ENCODE data around the gene MYMX. TPM values are rescaled to one million over a fixed set of nuclear protein-coding genes. Genes with fewer than 3 reads are reported as not detected.

MYMX gene
- total RNA-seq, 1 donor from 2014 or later: not detected

- Histone ChIP-seq H3K36me3 (ENCODE audit: control insufficient read depth, insufficient read depth, low read length) (no peaks in the 10 kb centered on the region), H3K4me3 (ENCODE audit: low read depth, low read length) (no peak overlapping the region), H3K27me3 (ENCODE audit: control insufficient read depth, insufficient read depth, low read length) (peaks cover 37% of the 10 kb centered on the region)
- TF ChIP-seq CTCF (IDR thresholded peaks at IDR 0.05; ENCODE audit: insufficient read depth, low read length, poor library complexity, severe bottlenecking): no peak
- DNase-seq (ENCODE audit: low read depth): no peak
Observed at GRCh38 chr6:44267252-44267651, 50.5 kb downstream of the MYMX start.

Other genes starting within 250 kb of the MYMX start
- gene MRPL14, start 89.5 kb upstream of the MYMX start, total RNA-seq: 85.9 and 98.5 TPM in 2 replicates
- gene TMEM63B, start 89.4 kb upstream of the MYMX start, total RNA-seq: 59.3 and 61.8 TPM in 2 replicates
- not detected in 2 replicates for gene CAPN11, start 58.1 kb upstream of the MYMX start, total RNA-seq
- gene SLC29A1, start 6.7 kb downstream of the MYMX start, total RNA-seq: 36.1 and 43.9 TPM in 2 replicates
- 1,065 and 1,294 TPM in 2 replicates for gene HSP90AB1, start 30.2 kb downstream of the MYMX start, total RNA-seq
- 67.3 and 78.2 TPM in 2 replicates for gene SLC35B2, start 40.6 kb downstream of the MYMX start, total RNA-seq
- gene NFKBIE, start 48.6 kb downstream of the MYMX start, total RNA-seq: 46.3 and 61.5 TPM in 2 replicates
- gene TMEM151B, start 53.5 kb downstream of the MYMX start, total RNA-seq: 0.13 and 0.21 TPM in 2 replicates
- 11.9 and 16.6 TPM in 2 replicates for gene AARS2, start 96.4 kb downstream of the MYMX start, total RNA-seq
- gene SPATS1, start 125.7 kb downstream of the MYMX start, total RNA-seq: not detected in 2 replicates
- gene CDC5L, start 170.8 kb downstream of the MYMX start, total RNA-seq: 22.9 and 24.9 TPM in 2 replicates